HL-60 (cell line): ENCODE measurements around the gene ASF1B.

ENCODE experiments used
- POLR2AphosphoS5 ChIP-seq: IDR thresholded peaks from 2 replicates; pipeline ENCODE4 v1.6.1; 2012; ENCODE audit warnings: low read depth
- TF ChIP-seq, protein P1 (sequence below): IDR thresholded peaks from one replicate; pipeline ENCODE4 v1.5.1; 2011; ENCODE audit warnings: low read length, control low read depth, inconsistent platforms; ENCODE audit not compliant: insufficient read depth
- TF ChIP-seq, protein P2 (sequence below): IDR thresholded peaks from 2 replicates; pipeline ENCODE4 v1.6.1; 2012; ENCODE audit warnings: low read depth; ENCODE audit not compliant: insufficient replicate concordance

DNA sequence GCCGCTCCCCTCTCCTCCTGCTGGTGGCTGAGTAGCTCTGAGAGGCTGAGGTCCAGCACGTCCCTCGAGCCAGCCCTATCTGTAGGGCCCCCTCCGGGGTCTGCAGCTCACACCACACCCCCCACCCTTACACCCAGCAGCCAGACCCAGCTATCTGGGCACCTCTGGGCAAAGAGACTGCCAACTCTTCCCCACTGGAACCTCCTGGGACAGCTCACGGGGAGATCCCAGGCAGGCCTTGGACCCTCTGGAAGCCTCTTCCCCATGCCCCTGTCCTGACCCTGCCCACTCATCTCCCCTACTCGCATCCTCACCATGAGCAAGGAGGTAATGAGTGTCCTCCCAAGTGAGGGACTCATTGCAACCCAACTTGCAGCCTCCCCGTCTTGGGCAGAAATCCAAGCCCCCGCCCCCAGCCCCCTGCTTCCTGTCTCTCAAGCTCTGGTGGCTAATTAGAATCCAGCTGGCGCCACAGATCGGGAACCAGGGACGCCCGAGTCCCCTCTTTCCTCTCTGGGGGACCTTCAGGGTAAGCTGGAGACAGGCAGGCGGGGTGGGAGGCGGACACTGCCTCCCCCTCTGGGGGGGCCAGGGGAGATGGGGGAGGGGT is 47.5 kb upstream of the ASF1B start:
- TF ChIP-seq, protein P1, sequence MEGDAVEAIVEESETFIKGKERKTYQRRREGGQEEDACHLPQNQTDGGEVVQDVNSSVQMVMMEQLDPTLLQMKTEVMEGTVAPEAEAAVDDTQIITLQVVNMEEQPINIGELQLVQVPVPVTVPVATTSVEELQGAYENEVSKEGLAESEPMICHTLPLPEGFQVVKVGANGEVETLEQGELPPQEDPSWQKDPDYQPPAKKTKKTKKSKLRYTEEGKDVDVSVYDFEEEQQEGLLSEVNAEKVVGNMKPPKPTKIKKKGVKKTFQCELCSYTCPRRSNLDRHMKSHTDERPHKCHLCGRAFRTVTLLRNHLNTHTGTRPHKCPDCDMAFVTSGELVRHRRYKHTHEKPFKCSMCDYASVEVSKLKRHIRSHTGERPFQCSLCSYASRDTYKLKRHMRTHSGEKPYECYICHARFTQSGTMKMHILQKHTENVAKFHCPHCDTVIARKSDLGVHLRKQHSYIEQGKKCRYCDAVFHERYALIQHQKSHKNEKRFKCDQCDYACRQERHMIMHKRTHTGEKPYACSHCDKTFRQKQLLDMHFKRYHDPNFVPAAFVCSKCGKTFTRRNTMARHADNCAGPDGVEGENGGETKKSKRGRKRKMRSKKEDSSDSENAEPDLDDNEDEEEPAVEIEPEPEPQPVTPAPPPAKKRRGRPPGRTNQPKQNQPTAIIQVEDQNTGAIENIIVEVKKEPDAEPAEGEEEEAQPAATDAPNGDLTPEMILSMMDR, result no peak
- no peak for TF ChIP-seq POLR2AphosphoS5
- TF ChIP-seq, protein P2, sequence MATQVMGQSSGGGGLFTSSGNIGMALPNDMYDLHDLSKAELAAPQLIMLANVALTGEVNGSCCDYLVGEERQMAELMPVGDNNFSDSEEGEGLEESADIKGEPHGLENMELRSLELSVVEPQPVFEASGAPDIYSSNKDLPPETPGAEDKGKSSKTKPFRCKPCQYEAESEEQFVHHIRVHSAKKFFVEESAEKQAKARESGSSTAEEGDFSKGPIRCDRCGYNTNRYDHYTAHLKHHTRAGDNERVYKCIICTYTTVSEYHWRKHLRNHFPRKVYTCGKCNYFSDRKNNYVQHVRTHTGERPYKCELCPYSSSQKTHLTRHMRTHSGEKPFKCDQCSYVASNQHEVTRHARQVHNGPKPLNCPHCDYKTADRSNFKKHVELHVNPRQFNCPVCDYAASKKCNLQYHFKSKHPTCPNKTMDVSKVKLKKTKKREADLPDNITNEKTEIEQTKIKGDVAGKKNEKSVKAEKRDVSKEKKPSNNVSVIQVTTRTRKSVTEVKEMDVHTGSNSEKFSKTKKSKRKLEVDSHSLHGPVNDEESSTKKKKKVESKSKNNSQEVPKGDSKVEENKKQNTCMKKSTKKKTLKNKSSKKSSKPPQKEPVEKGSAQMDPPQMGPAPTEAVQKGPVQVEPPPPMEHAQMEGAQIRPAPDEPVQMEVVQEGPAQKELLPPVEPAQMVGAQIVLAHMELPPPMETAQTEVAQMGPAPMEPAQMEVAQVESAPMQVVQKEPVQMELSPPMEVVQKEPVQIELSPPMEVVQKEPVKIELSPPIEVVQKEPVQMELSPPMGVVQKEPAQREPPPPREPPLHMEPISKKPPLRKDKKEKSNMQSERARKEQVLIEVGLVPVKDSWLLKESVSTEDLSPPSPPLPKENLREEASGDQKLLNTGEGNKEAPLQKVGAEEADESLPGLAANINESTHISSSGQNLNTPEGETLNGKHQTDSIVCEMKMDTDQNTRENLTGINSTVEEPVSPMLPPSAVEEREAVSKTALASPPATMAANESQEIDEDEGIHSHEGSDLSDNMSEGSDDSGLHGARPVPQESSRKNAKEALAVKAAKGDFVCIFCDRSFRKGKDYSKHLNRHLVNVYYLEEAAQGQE, result no peak
